Lower lobe of right lung (tissue), 2 donors: ENCODE data around the gene ING5. TPM values are rescaled to one million over a fixed set of nuclear protein-coding genes. Genes with fewer than 3 reads are reported as not detected.

Experiments
- ATAC-seq, 2 donors: fragments of 200-7000 bp; cut with Tn5 transposase; one replicate each; pipeline ENCODE4 v1.9.1; 2020 to 2022; ENCODE audit warnings: mild to moderate bottlenecking in 2 of 2, moderate library complexity in 2 of 2
- DNase-seq: peaks from one replicate; pipeline ENCODE4 v3.0.0-alpha.2; 2020
- H3K27ac ChIP-seq: fragments of 200-600 bp; one replicate; pipeline ENCODE4 v1.8.0; 2022
- H3K27me3 ChIP-seq: fragments of 200-600 bp; one replicate; pipeline ENCODE4 v1.8.0; 2022; ENCODE audit warnings: low read depth
- H3K36me3 ChIP-seq: fragments of 200-600 bp; one replicate; pipeline ENCODE4 v1.8.0; 2022; ENCODE audit warnings: mild to moderate bottlenecking
- H3K4me1 ChIP-seq: fragments of 200-600 bp; one replicate; pipeline ENCODE4 v1.8.0; 2022
- H3K4me3 ChIP-seq: fragments of 200-600 bp; one replicate; pipeline ENCODE4 v1.8.0; 2022; ENCODE audit warnings: mild to moderate bottlenecking
- H3K9me3 ChIP-seq: fragments of 200-600 bp; one replicate; pipeline ENCODE4 v1.8.0; 2022
- intact Hi-C: fragments of 100-400 bp; cut with DNase I; formaldehyde crosslinking; loops from one replicate; pipeline ENCODE4 v1.11.0; 2022
- total RNA-seq: library from RNA; stranded (reverse); fragmentation: NEBNext Ultra II Directional; extraction: Animal tissue kit (Norgen Biotek cat#: 25700); gene quantifications from one replicate; pipeline ENCODE4 v1.2.1, GENCODE V29; 2021
- TF ChIP-seq, protein P1 (sequence below): fragments of 200-600 bp; IDR thresholded peaks from one replicate; pipeline ENCODE4 v1.8.0; 2022; ENCODE audit warnings: antibody characterized with exemption, mild to moderate bottlenecking
- donor health status: DM: no; HTN: yes; CAD: no; lungs with severe emphysema.

ING5 gene
- total RNA-seq, 1 donor from 2014 or later, result 36.5 TPM

DNA sequence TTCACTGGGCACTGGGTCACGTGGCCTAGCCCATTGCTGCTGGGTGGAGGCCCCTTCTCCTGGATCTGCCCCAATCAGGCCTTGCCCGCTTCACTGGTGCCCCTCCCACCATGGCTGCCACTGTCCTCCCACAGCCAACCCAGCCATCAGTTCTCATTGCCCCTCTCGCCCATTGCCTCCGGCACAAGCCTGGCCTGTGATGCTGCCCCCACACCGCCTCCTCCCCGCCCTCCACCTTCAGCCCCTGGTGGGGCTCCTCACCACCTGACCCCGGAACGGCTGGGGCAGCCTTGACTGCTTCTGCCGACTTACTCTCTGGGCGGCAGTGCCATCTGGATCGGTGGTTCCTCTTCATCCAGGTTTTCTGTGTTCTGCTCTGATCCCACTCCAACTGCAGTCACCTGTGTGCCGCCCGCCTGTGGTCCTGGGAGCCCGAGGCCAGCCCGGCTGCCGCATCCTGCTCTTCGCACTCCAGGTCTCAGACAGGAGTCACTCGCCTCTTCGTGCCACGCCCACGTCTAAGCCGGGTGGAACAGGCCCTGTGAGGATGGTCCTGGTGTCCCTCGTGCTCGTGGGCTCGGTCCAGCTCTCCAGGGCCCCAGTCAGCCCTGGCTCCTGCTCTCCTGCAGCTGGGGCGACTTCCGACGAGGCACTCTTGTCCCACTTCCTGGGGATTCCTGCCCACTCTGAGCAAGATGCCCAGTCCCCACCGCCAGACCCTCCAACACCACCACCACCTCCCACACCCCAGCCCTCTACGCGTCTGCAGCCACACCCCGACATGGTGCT, 46.8 kb downstream of the ING5 start:
- no peaks in the 10 kb centered on the region for H3K9me3 ChIP-seq
- DNase-seq, result no peak
- intact Hi-C loops, result no loop called here
- H3K27ac ChIP-seq, result no peak overlapping the region
- TF ChIP-seq, protein P1, sequence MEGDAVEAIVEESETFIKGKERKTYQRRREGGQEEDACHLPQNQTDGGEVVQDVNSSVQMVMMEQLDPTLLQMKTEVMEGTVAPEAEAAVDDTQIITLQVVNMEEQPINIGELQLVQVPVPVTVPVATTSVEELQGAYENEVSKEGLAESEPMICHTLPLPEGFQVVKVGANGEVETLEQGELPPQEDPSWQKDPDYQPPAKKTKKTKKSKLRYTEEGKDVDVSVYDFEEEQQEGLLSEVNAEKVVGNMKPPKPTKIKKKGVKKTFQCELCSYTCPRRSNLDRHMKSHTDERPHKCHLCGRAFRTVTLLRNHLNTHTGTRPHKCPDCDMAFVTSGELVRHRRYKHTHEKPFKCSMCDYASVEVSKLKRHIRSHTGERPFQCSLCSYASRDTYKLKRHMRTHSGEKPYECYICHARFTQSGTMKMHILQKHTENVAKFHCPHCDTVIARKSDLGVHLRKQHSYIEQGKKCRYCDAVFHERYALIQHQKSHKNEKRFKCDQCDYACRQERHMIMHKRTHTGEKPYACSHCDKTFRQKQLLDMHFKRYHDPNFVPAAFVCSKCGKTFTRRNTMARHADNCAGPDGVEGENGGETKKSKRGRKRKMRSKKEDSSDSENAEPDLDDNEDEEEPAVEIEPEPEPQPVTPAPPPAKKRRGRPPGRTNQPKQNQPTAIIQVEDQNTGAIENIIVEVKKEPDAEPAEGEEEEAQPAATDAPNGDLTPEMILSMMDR, result no peak
- no peaks in the 10 kb centered on the region for H3K27me3 ChIP-seq
- no peak overlapping the region for H3K4me3 ChIP-seq
- H3K4me1 ChIP-seq, result no peaks in the 10 kb centered on the region
- no peak for ATAC-seq
- H3K36me3 ChIP-seq, result peaks cover 37% of the 10 kb centered on the region

DNA sequence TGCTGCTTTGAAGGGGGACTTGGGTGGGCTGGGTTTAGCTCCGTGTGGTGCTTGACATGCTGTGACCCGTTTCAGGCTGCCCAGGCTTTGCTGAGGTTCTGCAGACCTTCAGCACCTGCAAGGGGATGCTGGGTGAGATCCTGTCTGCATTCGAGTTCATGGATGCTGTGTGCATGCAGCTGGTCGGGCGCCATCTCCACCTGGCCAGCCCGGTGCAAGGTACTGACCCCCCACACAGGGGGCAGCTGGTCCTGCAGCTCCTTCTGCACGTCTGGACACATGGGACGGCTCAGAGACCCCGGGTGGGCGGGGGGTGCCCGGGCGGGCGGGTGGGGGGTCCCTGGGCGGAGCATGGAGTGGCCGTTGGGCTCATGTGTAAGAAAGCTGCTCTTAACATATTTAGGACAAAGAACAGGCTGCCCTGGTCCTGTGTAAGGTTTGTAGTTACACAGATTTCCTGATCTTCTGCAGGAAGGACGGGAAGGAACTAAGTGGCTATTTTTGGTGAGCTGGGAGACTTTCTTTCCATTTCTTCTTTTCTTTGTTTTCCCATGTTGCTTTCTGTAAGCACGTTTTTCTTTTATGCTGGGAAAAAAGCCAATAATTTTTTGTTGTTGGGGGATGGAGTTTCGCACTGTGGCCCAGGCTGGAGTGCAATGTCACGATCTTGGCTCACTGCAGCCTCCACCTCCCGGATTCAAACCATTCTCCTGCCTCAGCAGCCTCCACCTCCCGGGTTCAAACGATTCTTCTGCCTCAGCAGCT, 48.4 kb downstream of the ING5 start:
- H3K36me3 ChIP-seq, result peaks cover 36% of the 10 kb centered on the region
- H3K27ac ChIP-seq, result no peak overlapping the region
- H3K9me3 ChIP-seq, result no peaks in the 10 kb centered on the region
- TF ChIP-seq, protein P1, result no peak
- no peak overlapping the region for H3K4me3 ChIP-seq
- intact Hi-C loops, result no loop called here
- ATAC-seq, result no peak
- H3K27me3 ChIP-seq, result no peaks in the 10 kb centered on the region
- DNase-seq, result no peak
- no peaks in the 10 kb centered on the region for H3K4me1 ChIP-seq

- Histone ChIP-seq H3K36me3 (peaks cover 41% of the 10 kb centered on the region), H3K4me1 (no peaks in the 10 kb centered on the region), H3K9me3 (no peaks in the 10 kb centered on the region), H3K27me3 (no peaks in the 10 kb centered on the region), H3K4me3 (no peak overlapping the region), H3K27ac (no peak overlapping the region)
- DNase-seq, result no peak
- TF ChIP-seq, protein P1, result no peak
- no peak for ATAC-seq
- intact Hi-C loops, result no loop called here
Observed at GRCh38 chr2:241751152-241751551, 49.3 kb downstream of the ING5 start.

DNA sequence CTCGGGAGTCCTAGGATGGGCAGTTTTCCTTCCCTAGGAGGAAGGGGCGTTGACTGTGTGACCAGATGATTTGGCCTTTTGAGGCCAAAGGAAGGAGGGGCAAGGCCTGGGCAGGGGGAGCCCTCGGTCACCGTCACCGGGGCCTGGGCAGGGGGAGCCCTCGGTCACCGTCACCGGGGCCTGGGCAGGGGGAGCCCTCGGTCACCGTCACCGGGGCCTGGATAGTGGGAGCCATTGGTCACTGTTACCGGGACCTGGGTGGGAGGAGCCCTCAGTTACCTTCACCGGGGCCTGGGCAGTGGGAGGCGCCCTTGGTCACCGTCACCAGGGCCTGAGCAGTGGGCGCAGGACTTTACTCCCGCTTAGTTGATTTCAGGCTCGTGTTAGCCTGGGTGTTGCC, 49.9 kb downstream of the ING5 start:
- intact Hi-C loops, result no loop called here
- DNase-seq, result no peak
- TF ChIP-seq, protein P1, result no peak
- no peaks in the 10 kb centered on the region for H3K9me3 ChIP-seq
- no peak overlapping the region for H3K27ac ChIP-seq
- H3K36me3 ChIP-seq, result peaks cover 47% of the 10 kb centered on the region
- ATAC-seq, result no peak
- H3K4me3 ChIP-seq, result no peak overlapping the region
- no peaks in the 10 kb centered on the region for H3K27me3 ChIP-seq
- no peaks in the 10 kb centered on the region for H3K4me1 ChIP-seq

- H3K27ac ChIP-seq, result no peak overlapping the region
- ATAC-seq (no peak), DNase-seq (no peak)
- H3K4me3 ChIP-seq, result no peak overlapping the region
- no peaks in the 10 kb centered on the region for H3K4me1 ChIP-seq
- intact Hi-C loops, result no loop called here
- peaks cover 50% of the 10 kb centered on the region for H3K36me3 ChIP-seq
- no peaks in the 10 kb centered on the region for H3K9me3 ChIP-seq
- TF ChIP-seq, protein P1, result no peak
- no peaks in the 10 kb centered on the region for H3K27me3 ChIP-seq
Observed at GRCh38 chr2:241752253-241752652, 50.4 kb downstream of the ING5 start.
